ENCODE results near the gene CRELD2. TPM values are rescaled to one million over a fixed set of nuclear protein-coding genes. Genes with fewer than 3 reads are reported as not detected.

CRELD2 gene
- polyA plus RNA-seq, 1 donor from 2014 or later = 83.2 TPM

- no peak overlapping the region for H3K4me2 ChIP-seq (ENCODE audit: low read length)
- no peaks in the 10 kb centered on the region for H3K9me3 ChIP-seq (ENCODE audit: low read length)
- no peak overlapping the region for H3K27ac ChIP-seq (ENCODE audit: low read length)
- peaks cover 5% of the 10 kb centered on the region for H3K27me3 ChIP-seq (ENCODE audit: insufficient read depth, low read depth, low read length)
- no peaks in the 10 kb centered on the region for H3K36me3 ChIP-seq (ENCODE audit: insufficient read depth, low read length)
- no peak overlapping the region for H3K4me3 ChIP-seq (ENCODE audit: low read length)
- H2AFZ ChIP-seq (ENCODE audit: low read depth, low read length) = no peak overlapping the region
- no peak for TF ChIP-seq EZH2 (IDR thresholded peaks at IDR 0.05; ENCODE audit: borderline replicate concordance, insufficient read depth, low read length, poor library complexity, severe bottlenecking)
- no peak for TF ChIP-seq MXI1 (conservative IDR thresholded peaks at IDR 0.05; ENCODE audit: poor library complexity, severe bottlenecking)
- no peak for TF ChIP-seq CTCF (IDR thresholded peaks at IDR 0.05; ENCODE audit: poor library complexity, severe bottlenecking)
- TF ChIP-seq, protein P1, sequence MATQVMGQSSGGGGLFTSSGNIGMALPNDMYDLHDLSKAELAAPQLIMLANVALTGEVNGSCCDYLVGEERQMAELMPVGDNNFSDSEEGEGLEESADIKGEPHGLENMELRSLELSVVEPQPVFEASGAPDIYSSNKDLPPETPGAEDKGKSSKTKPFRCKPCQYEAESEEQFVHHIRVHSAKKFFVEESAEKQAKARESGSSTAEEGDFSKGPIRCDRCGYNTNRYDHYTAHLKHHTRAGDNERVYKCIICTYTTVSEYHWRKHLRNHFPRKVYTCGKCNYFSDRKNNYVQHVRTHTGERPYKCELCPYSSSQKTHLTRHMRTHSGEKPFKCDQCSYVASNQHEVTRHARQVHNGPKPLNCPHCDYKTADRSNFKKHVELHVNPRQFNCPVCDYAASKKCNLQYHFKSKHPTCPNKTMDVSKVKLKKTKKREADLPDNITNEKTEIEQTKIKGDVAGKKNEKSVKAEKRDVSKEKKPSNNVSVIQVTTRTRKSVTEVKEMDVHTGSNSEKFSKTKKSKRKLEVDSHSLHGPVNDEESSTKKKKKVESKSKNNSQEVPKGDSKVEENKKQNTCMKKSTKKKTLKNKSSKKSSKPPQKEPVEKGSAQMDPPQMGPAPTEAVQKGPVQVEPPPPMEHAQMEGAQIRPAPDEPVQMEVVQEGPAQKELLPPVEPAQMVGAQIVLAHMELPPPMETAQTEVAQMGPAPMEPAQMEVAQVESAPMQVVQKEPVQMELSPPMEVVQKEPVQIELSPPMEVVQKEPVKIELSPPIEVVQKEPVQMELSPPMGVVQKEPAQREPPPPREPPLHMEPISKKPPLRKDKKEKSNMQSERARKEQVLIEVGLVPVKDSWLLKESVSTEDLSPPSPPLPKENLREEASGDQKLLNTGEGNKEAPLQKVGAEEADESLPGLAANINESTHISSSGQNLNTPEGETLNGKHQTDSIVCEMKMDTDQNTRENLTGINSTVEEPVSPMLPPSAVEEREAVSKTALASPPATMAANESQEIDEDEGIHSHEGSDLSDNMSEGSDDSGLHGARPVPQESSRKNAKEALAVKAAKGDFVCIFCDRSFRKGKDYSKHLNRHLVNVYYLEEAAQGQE (IDR thresholded peaks at IDR 0.05; ENCODE audit: borderline replicate concordance) = no peak
- no peak for TF ChIP-seq TAF1 (IDR thresholded peaks at IDR 0.05; ENCODE audit: low read depth)
- TF ChIP-seq EP300 (conservative IDR thresholded peaks at IDR 0.05; ENCODE audit: poor library complexity, severe bottlenecking) = no peak
- TF ChIP-seq SMC3 (conservative IDR thresholded peaks at IDR 0.05; ENCODE audit: poor library complexity) = no peak
- H3F3A ChIP-seq (ENCODE audit: insufficient read depth, low read length, poor library complexity, severe bottlenecking) = no peaks in the 10 kb centered on the region
- H3K79me2 ChIP-seq (replicated peaks; ENCODE audit: insufficient read depth, low read length) = no peaks in the 10 kb centered on the region
- H3K9ac ChIP-seq (ENCODE audit: low read length) = no peak overlapping the region
- H3K9me2 ChIP-seq (ENCODE audit: insufficient read depth, low read length) = no peaks in the 10 kb centered on the region
- H4K20me1 ChIP-seq (ENCODE audit: insufficient read depth) = no peaks in the 10 kb centered on the region
Measured at GRCh38 chr22:49966041-49966773, 47.8 kb downstream of the CRELD2 start.

DNA sequence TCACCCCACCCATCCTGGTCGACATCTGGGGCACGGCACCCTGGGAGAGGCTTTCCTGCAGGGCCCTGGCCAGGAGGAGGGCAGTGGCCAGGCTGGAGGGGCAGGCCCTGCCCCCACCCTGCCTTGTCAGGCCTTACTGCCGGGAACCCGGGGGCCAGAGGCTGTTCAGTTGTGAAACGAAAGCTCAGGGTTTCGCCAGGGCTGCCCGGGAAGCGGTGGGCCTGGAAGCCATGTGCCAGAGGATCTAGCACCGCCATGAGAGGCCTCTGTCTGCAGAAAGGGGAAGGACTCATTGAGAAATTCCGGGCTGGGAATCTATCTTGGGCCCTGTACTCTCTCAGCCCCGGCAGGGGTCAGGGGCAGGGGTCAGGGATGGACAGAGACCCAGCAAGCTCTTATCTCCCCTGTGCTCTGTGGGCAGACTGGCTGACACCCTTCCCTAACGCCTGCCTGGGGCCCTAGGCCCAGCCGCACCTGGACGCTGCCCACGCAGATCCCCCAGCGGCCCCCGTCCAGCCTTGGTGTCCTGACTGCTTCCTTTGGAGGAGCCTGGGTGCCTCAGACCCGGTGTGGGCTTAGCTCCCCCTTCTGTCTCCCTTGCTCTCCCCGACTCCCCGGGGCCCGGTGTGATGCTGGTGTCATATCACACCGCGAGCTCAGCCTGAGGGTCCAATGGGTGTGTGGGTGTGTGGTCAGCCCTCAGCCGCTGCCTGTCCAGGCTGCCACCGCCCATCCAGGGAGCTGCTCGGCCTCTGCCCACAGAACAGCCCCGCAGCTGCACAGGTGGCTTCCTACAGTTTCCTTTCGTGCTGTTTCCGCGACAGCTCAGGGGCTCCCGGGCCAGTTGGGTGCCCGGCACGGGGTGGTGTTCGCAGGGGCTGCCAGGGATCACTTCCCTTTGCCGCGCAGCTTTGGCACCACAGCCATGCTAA is 48.6 kb downstream of the CRELD2 start:
- Histone ChIP-seq H4K20me1 (ENCODE audit: insufficient read depth) (no peaks in the 10 kb centered on the region), H3K9me2 (ENCODE audit: insufficient read depth, low read length) (no peaks in the 10 kb centered on the region), H3F3A (ENCODE audit: insufficient read depth, low read length, poor library complexity, severe bottlenecking) (no peaks in the 10 kb centered on the region), H2AFZ (ENCODE audit: low read depth, low read length) (no peak overlapping the region), H3K79me2 (replicated peaks; ENCODE audit: insufficient read depth, low read length) (no peaks in the 10 kb centered on the region), H3K27me3 (ENCODE audit: insufficient read depth, low read depth, low read length) (peaks cover 12% of the 10 kb centered on the region), H3K9me3 (ENCODE audit: low read length) (no peaks in the 10 kb centered on the region), H3K36me3 (ENCODE audit: insufficient read depth, low read length) (no peaks in the 10 kb centered on the region), H3K27ac (ENCODE audit: low read length) (no peak overlapping the region), H3K9ac (ENCODE audit: low read length) (no peak overlapping the region), H3K4me3 (ENCODE audit: low read length) (no peak overlapping the region), H3K4me2 (ENCODE audit: low read length) (no peak overlapping the region)
- no peak for TF ChIP-seq CTCF (IDR thresholded peaks at IDR 0.05; ENCODE audit: poor library complexity, severe bottlenecking)
- TF ChIP-seq SMC3 (conservative IDR thresholded peaks at IDR 0.05; ENCODE audit: poor library complexity) = no peak
- TF ChIP-seq, protein P1 (IDR thresholded peaks at IDR 0.05; ENCODE audit: borderline replicate concordance) = no peak
- TF ChIP-seq MXI1 (conservative IDR thresholded peaks at IDR 0.05; ENCODE audit: poor library complexity, severe bottlenecking) = no peak
- TF ChIP-seq POLR2AphosphoS5 (IDR thresholded peaks at IDR 0.05) = no peak
- no peak for TF ChIP-seq EP300 (conservative IDR thresholded peaks at IDR 0.05; ENCODE audit: poor library complexity, severe bottlenecking)
- no peak for TF ChIP-seq TAF1 (IDR thresholded peaks at IDR 0.05; ENCODE audit: low read depth)
- no peak for TF ChIP-seq RAD21 (conservative IDR thresholded peaks at IDR 0.05)
- TF ChIP-seq EZH2 (IDR thresholded peaks at IDR 0.05; ENCODE audit: borderline replicate concordance, insufficient read depth, low read length, poor library complexity, severe bottlenecking) = no peak

All from neural cell (in vitro differentiated cells).